Calu3 (cell line): ENCODE results near the gene NPW. TPM values are rescaled to one million over a fixed set of nuclear protein-coding genes. Genes with fewer than 3 reads are reported as not detected.

Experiments used
- BruUV-seq: library from RNA; stranded (reverse); fragments of 400-500 nt; replicated peaks from 2 replicates; lab custom pipeline; 2021; lab: Mats Ljungman, UMichigan
- CTCF ChIA-PET: fragments of 300-600 bp; sonication (Branson Sonifier 250); formaldehyde crosslinking; loops from one replicate; lab custom pipeline; 2022; ENCODE audit warnings: antibody characterized with exemption; lab: Charles Lee
- DNase-seq: peaks from one replicate; pipeline ENCODE4 v3.0.0; 2022
- H3K27ac Mint-ChIP-seq: one replicate; pipeline ENCODE4 v1.8.0; 2022; ENCODE audit warnings: mixed read lengths; ENCODE audit not compliant: unreplicated experiment
- H3K27me3 Mint-ChIP-seq: one replicate; pipeline ENCODE4 v1.8.0; 2022; ENCODE audit warnings: mixed read lengths; ENCODE audit not compliant: unreplicated experiment
- H3K36me3 Mint-ChIP-seq: one replicate; pipeline ENCODE4 v1.8.0; 2022; ENCODE audit warnings: mild to moderate bottlenecking, moderate library complexity, mixed read lengths; ENCODE audit not compliant: insufficient read depth, unreplicated experiment
- H3K4me1 Mint-ChIP-seq: one replicate; pipeline ENCODE4 v1.8.0; 2022; ENCODE audit warnings: mild to moderate bottlenecking, low read depth, mixed read lengths; ENCODE audit not compliant: unreplicated experiment
- H3K4me3 Mint-ChIP-seq: one replicate; pipeline ENCODE4 v1.8.0; 2022; ENCODE audit warnings: mild to moderate bottlenecking, low read depth, moderate library complexity, mixed read lengths; ENCODE audit not compliant: unreplicated experiment
- H3K9me3 Mint-ChIP-seq: one replicate; pipeline ENCODE4 v1.8.0; 2022; ENCODE audit warnings: low read depth, mixed read lengths; ENCODE audit not compliant: unreplicated experiment
- CTCF ChIP-seq: fragments of 200-600 bp; IDR thresholded peaks from one replicate; pipeline ENCODE4 v1.8.0; 2022; ENCODE audit warnings: antibody characterized with exemption; ENCODE audit not compliant: unreplicated experiment
- intact Hi-C: fragments of 100-400 bp; cut with micrococcal nuclease; formaldehyde crosslinking; loops from one replicate; pipeline ENCODE4 v1.10.0; 2022; ENCODE audit not compliant: unreplicated experiment
- total RNA-seq: library from RNA; stranded (reverse); gene quantifications from 2 replicates; pipeline ENCODE4 v1.2.3, GENCODE V29; 2022

NPW gene
- total RNA-seq, 1 experiment from 2014 or later: 1.5 TPM

- Mint-ChIP-seq H3K9me3 (no peaks in the 10 kb centered on the region), H3K27ac (no peak overlapping the region), H3K4me3 (peak overlapping the region; percentile 15), H3K36me3 (peaks cover 80% of the 10 kb centered on the region), H3K27me3 (no peaks in the 10 kb centered on the region), H3K4me1 (peaks cover 33% of the 10 kb centered on the region)
- CTCF ChIA-PET: interaction anchor here (0.6 kb wide), 1 partner anchor 25 kb away, joined by 3 read pairs; no protein-coding TSS in a partner anchor
- DNase-seq: no peak
- no TSS peak for BruUV-seq
- no peak for TF ChIP-seq CTCF
- intact Hi-C loops: no loop called here
These were observed 42.4 kb upstream of the NPW start for GRCh38 chr16:1976951-1977874.

DNA sequence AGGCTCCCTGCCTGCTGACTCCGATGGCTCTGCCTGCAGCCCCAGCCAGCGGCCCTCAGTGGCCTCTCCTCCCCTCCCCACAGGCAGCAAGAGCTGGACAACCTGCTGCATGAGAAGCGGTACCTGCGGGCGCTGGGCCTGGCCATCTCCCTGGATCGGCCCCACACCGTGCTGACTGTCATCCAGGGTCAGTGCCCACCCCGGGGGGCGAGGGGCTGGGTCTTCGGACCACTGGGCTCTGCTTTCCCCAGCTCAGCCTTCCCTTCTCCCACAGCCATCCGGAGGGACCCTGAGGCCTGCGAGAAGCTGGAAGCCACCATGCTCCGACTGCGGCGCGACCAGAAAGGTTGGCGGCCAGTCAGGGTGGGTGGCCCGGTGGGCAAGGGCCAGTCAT is 41.7 kb upstream of the NPW start:
- no peaks in the 10 kb centered on the region for H3K27me3 Mint-ChIP-seq
- H3K4me1 Mint-ChIP-seq: peaks cover 34% of the 10 kb centered on the region
- intact Hi-C loops: no loop called here
- BruUV-seq: no TSS peak
- CTCF ChIA-PET: no interaction called here
- DNase-seq: no peak
- H3K27ac Mint-ChIP-seq: no peak overlapping the region
- no peak for TF ChIP-seq CTCF
- no peaks in the 10 kb centered on the region for H3K9me3 Mint-ChIP-seq
- peaks cover 80% of the 10 kb centered on the region for H3K36me3 Mint-ChIP-seq
- peak overlapping the region; percentile 15 for H3K4me3 Mint-ChIP-seq

DNA sequence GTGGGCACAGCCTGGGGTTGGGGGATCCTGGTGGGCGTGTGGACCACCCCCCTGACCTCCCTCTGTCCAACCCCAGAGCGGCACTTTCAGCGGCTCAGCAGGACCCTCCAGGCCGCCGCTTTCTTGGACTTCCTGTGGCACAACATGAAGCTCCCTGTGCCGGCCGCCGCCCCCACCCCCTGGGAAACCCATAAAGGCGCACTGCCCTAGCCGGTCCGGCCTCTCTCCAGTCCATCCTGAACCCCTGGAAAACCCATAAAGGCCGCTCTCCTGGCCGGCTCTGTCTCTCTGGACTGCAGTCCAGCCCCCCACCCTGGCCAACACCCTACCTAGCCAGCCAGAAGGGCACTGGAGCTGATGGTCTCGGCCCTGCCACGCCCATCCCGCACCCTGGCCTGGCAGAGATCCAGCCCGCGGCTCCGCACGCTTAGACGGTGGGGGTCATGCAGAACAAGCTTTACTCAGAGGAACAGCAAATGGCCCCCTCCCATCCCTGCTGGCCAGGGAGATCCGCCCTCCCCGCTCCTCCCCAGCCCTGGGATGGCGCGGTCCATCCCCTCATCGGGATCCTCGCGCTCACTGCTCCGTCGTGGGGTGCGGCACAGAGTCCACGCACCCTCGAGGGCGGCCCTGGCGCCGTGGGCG is 41.0 kb upstream of the NPW start:
- Mint-ChIP-seq H3K27me3 (no peaks in the 10 kb centered on the region), H3K4me3 (peak overlapping the region; percentile 87), H3K4me1 (peaks cover 33% of the 10 kb centered on the region), H3K27ac (peak overlapping the region; percentile 58), H3K9me3 (no peaks in the 10 kb centered on the region), H3K36me3 (peaks cover 79% of the 10 kb centered on the region)
- CTCF ChIA-PET: interaction anchor here (0.6 kb wide), 1 partner anchor 8 kb away, joined by 3 read pairs; no protein-coding TSS in a partner anchor
- BruUV-seq: no TSS peak
- no peak for TF ChIP-seq CTCF
- intact Hi-C loops: no loop called here
- DNase-seq: no peak

- peaks cover 31% of the 10 kb centered on the region for H3K4me1 Mint-ChIP-seq
- intact Hi-C loops: no loop called here
- no peak for TF ChIP-seq CTCF
- peak overlapping the region; percentile 87 for H3K27ac Mint-ChIP-seq
- H3K36me3 Mint-ChIP-seq: peaks cover 83% of the 10 kb centered on the region
- H3K9me3 Mint-ChIP-seq: no peaks in the 10 kb centered on the region
- peak; percentile 97 for DNase-seq
- no TSS peak for BruUV-seq
- no peaks in the 10 kb centered on the region for H3K27me3 Mint-ChIP-seq
- CTCF ChIA-PET: interaction anchor here (0.6 kb wide), 1 partner anchor 9 kb away, joined by 3 read pairs; no protein-coding TSS in a partner anchor
- peak overlapping the region; percentile 87 for H3K4me3 Mint-ChIP-seq
These were observed 40.1 kb upstream of the NPW start for GRCh38 chr16:1979271-1980029.
